GM12891 (cell line): ENCODE measurements around the gene LRRC36.
"Not testable (repeated sequence)": the region's sequence is repeated elsewhere in the genome, so short reads cannot be mapped to it uniquely, and the experiment has no call there.

Experiments
- DNase-seq: peaks from one replicate; pipeline ENCODE4 v3.0.0; 2011; ENCODE audit warnings: low spot score; ENCODE audit not compliant: insufficient read length
- FAIRE-seq: peaks from 2 replicates; lab custom pipeline; 2011; peaks lifted over from hg19 to GRCh38; lab: Jason Lieb, UNC
- PAX5 ChIP-seq: IDR thresholded peaks from 2 replicates; pipeline ENCODE4 v1.6.1; 2011; ENCODE audit warnings: low read length, moderate library complexity, mild to moderate bottlenecking; ENCODE audit not compliant: insufficient read depth, severe bottlenecking
- POLR2A ChIP-seq: IDR thresholded peaks from 2 replicates; pipeline ENCODE4 v1.6.1; 2011; ENCODE audit warnings: low read depth, low read length, control low read depth
- POLR2AphosphoS5 ChIP-seq: IDR thresholded peaks from 2 replicates; pipeline ENCODE4 v1.6.1; 2011; ENCODE audit warnings: low read depth, low read length, control low read depth
- POU2F2 ChIP-seq: IDR thresholded peaks from 2 replicates; pipeline ENCODE4 v1.6.1; 2011; ENCODE audit warnings: low read depth, mild to moderate bottlenecking, control low read depth, low read length, moderate library complexity
- SPI1 ChIP-seq: IDR thresholded peaks from 2 replicates; pipeline ENCODE4 v1.6.1; 2011; ENCODE audit warnings: low read depth, low read length, control low read depth
- TAF1 ChIP-seq: IDR thresholded peaks from 2 replicates; pipeline ENCODE4 v1.6.1; 2011; ENCODE audit warnings: low read depth, low read length, control low read depth

Gene LRRC36

DNA sequence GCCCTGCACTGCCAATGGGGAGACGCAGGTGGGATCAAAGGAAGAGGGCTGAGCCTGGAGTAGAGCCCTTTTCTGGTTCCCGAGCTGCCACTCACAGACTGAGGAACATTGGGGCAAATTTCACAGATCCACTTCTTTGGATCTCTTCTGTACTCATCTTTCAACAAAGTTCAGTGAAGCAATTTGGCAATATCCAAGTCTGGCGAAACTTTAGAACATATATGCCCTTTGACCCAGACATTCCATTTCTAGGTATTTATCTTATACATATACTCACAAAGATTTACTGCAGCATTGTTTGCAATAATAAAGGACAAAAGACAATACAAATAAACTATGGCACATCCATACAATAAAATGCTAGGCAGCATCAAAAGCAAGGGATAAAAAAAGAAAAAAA is 84.7 kb downstream of the LRRC36 start:
- FAIRE-seq (no peak), DNase-seq (no peak)
- no peak for TF ChIP-seq PAX5
- no peak for TF ChIP-seq SPI1
- no peak for TF ChIP-seq TAF1
- no peak for TF ChIP-seq POLR2A
- TF ChIP-seq POU2F2 = no peak
- no peak for TF ChIP-seq POLR2AphosphoS5

DNA sequence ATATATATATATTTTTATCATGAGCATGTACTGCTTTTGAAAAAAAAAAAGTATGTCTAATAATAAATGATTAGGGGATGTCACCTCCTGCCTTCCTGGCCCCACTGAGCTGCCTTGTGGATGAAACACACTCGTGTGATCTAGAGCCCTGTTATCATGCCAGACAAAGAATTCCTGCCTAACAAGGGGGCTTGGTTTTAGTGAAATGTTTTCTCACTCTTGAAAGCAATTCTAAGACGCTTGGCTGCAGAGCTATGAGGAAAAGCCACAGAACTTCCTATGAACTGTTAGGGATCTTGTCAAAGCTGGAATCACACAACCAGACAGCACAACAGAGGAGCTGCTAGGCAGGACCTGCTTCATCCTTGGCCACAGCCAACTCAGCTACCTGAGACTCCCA is 85.7 kb downstream of the LRRC36 start:
- TF ChIP-seq POLR2A (no peak), POLR2AphosphoS5 (no peak), PAX5 (no peak), POU2F2 (no peak), TAF1 (no peak), SPI1 (no peak)
- FAIRE-seq = no peak
- no peak for DNase-seq

DNA sequence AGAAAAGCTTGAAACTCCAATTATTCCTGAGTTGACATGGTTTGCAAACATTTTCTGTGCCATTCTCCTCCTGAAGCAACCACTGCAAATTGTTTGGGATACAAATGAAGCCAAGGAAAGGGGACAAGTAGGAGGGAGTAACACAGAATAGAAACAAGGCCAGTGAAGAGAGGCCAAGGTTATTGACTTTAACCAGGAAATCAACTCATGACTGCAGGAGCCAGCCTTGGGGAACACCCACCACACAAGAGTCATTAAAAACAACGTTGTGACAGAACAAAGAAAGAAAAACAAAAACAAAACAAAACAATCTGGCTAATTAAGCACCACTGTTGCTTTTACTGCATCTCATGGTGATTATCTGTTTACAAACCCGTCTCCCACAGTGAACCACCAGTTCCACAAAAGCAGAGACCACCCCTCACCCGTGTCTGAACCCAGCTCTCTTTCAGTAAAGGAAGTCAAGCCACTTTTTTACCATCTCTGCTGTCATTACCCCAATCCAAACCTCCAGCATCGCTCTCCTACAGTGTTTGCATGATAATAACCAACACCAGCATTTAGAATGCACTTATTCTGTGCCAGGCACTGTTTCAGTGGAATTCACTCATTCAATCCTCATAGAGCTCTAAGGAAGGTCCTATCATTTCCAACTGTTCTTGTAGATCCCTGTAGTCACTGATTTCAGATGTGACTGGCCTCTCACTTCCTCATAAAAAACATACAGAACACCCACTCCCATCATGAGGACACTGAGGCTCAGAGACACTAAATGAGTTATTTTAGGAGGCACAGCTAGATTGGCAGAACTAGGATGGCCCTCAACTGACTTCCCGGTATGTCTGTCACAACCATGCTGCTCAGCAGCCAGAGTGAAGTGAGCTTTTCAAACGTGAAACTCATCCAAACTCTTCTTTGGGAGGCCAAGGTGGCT is 87.6 kb downstream of the LRRC36 start:
- DNase-seq (no peak), FAIRE-seq (peak; percentile 5)
- TF ChIP-seq PAX5 (no peak), SPI1 (peak; percentile 73), TAF1 (no peak), POLR2A (no peak)

DNA sequence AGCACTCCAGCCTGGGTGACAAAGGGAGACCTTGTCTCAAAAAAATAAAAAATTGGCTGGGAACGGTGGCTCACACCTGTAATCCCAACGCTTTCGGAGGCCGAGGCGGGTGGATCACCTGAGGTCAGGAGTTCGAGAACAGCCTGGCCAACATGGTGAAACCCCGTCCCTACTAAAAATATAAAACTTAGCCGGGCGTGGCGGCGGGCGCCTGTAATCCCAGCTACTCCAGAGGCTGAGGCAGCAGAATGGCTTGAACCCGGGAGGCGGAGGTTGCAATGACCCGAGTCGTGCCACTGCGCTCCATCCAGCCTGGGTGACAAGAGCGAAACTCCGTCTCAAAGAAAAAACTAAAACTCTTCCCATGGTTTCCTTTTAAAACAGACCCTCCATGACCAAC is 88.8 kb downstream of the LRRC36 start:
- FAIRE-seq, DNase-seq: not testable (repeated sequence)

DNA sequence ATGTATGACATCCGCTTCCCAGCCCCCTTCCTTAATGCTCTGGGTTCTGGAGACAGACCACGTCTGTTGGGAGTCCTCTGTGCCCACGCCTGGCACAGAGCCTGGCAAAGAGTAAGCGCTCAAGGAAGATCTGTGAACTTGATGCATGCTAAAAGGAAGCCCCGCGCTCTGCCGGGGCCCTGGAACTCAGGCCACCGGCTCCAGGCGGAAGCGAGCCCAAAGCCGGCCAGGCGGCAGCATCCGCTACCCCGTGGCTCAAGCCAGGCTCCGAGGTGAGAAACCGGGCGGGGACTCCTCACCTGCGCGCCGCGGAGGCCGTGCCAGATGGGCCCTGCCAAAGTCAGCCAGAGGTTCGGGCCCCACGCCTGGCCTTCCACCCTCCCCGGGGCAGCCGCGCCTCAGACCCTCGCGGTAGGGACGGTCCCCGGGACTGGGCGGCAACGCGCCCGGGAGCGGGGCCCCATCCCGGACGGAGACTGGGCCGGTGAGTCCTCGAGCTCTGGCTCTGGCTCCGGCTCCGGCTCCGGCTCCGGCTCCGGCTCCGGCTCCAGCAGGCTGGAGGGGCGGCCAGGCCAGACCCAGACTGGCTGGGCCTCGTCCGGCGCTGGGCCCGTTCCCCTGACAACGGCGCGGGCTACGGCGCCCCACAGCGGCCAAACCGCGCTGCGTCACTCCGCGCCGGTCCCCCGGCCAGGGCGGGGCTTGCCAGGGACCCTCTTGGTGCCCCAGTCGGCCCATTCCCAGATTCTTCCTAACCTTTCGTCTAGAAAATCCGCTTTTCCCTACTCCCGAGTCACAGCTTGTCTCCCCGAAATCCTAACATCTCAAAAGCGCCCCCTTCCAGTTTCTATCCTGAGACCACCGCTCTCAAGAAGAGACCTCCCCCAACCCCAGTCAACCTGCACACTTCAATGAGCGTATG is 89.5 kb downstream of the LRRC36 start, which contains the start of gene ZDHHC1:
Gene ZDHHC1 (minus strand): TSS at position 606 of the 922 bp plus-strand sequence. CDS start 8,702 bp downstream, outside the sequence.
- TF ChIP-seq POU2F2 (0 out of 2 replicates have a peak, but pooled peaks have one; percentile 21), POLR2AphosphoS5 (no peak), SPI1 (0 out of 2 replicates have a peak, but pooled peaks have one; percentile 9)
- DNase-seq (peak; percentile 92), FAIRE-seq (peak; percentile 40)

DNA sequence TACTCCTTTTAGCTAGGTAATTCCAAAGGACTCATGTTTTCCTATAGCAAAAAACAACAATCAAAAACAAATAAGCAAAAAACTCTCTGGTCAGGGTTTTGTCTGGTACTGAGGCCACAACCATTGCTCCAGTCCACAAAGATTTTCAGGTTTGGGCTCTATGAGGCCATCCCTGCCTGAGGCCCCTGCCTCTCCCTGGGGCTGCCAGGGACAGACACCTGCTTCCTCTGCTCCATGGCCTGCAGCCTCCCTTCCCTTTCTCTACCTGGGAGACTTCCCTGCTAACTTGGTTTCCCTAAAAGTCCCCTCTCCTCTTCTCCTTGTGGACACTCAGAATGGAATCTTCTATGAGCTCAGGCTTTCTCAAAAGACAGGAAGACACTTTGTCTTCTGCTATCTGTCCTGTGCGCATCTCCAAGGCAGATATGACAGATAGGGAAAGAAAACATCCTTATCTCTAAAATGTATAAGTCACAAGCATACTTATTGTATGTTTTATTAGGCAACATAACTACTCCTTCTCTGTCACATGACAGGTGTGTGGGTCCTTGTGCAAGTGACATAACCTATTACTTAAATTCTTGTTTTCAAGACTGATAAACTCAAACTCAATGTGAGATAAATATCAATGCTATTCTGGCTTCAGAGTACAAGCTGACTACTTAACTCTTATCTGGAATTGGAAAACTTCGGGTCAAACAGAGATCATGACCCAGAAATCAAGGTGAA is 90.9 kb downstream of the LRRC36 start:
- no peak for TF ChIP-seq POU2F2
- TF ChIP-seq SPI1 = no peak
- no peak for TF ChIP-seq POLR2A
- TF ChIP-seq POLR2AphosphoS5 = no peak
- TF ChIP-seq PAX5 = no peak
- TF ChIP-seq TAF1 = no peak
- DNase-seq = no peak
- FAIRE-seq = no peak

DNA sequence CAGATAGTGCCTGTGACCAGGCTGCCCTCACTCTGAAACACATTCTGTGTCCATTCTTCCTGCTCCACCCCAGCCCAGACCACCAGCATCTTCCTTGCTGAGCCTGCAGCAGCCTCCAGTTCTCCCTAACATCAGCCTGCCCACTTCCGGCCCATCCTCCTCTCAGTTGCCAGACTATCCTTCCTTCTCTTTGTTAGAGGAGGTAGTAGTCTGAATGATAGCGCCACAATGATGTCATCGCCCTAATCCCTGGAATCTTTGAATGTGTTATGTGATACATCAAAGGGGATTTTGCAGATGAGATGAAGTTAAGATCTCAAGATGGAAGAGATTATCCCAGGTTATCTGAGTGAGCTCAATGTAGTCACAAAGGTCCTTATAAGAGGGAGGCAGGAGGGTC is 92.9 kb downstream of the LRRC36 start:
- no peak for TF ChIP-seq POLR2A
- TF ChIP-seq POLR2AphosphoS5 = no peak
- no peak for TF ChIP-seq PAX5
- no peak for TF ChIP-seq TAF1
- TF ChIP-seq POU2F2 = no peak
- no peak for TF ChIP-seq SPI1
- no peak for DNase-seq
- no peak for FAIRE-seq

DNA sequence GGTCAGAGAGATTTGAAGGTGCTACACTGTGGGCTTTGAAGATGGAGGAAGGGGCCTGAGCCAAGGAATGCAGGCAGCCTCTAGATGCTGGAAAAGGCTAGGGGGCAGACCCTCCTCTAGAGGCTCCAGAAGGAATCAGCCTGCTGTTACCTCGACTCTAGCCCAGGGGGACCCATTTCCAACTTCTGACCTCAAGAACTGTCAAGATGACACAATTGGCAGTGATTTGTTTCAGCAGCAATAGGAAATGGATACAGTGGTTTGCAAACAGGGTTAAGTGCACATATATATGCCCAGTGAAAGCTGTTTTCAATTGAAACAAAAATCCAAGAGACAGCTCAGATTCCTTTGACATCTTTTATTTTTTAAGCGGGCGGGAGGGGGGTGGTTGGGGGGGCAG is 93.3 kb downstream of the LRRC36 start:
- FAIRE-seq (no peak), DNase-seq (no peak)
- TF ChIP-seq PAX5 = no peak
- no peak for TF ChIP-seq SPI1
- no peak for TF ChIP-seq POLR2AphosphoS5

DNA sequence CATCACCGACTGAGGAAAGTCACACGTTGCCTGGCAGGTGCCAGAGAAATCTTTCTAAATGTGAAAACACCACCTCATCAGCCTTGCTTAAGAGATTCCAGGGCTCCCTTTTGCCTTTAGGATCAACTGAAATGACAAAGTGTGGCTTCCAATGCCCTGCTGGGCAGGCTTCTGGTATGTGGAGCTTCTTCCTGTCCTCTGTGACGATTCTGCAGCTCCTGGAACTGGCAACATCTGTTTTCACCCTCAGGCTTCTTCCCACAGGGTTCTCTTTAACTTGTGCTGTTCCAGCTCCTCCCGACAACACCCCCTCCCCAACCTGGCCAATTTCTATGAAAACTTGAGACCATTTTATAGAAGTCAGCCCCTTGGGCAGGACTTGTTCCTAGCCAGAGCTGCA is 94.4 kb downstream of the LRRC36 start:
- TF ChIP-seq PAX5 (no peak), POLR2A (no peak), TAF1 (no peak), POU2F2 (no peak), POLR2AphosphoS5 (no peak), SPI1 (no peak)
- DNase-seq (no peak), FAIRE-seq (no peak)
